ENCODE results near the gene MRGPRE.

Gene MRGPRE

GRCh38 chr11:3213659-3214419 is 18.4 kb downstream of the MRGPRE start:
- no peak for DNase-seq

GRCh38 chr11:3208272-3208671 is 23.9 kb downstream of the MRGPRE start:
- no peak for DNase-seq

- no peak for DNase-seq
Measured at GRCh38 chr11:3207526-3208189, 24.6 kb downstream of the MRGPRE start.

- no peak for DNase-seq
Measured at GRCh38 chr11:3206922-3207204, 25.4 kb downstream of the MRGPRE start.

DNA sequence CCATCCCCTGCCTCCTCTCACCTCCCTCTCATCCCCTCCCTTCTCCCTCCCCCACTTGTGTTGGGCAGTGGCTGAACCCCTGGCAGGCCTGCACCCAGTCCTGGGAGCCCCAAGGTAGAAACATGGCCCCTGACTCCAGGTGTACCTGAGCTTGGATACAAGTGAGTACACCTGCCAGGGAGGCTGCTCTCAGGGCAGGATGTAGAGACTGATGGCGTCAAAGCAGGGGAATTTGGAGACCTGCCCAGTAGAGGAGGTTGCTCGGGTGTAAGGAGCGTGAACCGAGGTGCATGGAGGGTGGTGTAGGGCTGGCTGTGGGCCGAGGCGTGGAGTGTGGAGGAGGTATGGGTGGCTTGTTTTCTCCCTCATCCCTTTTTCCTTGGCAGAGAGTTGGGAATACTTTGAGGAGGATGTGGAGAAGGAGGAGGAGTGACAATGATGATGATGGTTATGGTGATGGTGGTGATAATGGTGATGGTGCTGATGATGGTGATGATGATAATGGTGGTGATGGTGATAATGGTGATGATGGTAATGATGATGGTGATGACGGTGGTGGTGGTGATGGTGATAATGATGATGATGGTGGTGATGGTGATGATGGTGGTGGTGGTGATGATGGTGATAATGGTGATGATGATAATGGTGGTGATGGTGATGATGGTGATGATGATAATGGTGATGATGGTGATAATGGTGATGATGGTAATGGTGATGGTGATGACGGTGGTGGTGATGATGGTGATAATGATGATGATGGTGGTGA is 25.9 kb downstream of the MRGPRE start:
- DNase-seq = no peak

DNA sequence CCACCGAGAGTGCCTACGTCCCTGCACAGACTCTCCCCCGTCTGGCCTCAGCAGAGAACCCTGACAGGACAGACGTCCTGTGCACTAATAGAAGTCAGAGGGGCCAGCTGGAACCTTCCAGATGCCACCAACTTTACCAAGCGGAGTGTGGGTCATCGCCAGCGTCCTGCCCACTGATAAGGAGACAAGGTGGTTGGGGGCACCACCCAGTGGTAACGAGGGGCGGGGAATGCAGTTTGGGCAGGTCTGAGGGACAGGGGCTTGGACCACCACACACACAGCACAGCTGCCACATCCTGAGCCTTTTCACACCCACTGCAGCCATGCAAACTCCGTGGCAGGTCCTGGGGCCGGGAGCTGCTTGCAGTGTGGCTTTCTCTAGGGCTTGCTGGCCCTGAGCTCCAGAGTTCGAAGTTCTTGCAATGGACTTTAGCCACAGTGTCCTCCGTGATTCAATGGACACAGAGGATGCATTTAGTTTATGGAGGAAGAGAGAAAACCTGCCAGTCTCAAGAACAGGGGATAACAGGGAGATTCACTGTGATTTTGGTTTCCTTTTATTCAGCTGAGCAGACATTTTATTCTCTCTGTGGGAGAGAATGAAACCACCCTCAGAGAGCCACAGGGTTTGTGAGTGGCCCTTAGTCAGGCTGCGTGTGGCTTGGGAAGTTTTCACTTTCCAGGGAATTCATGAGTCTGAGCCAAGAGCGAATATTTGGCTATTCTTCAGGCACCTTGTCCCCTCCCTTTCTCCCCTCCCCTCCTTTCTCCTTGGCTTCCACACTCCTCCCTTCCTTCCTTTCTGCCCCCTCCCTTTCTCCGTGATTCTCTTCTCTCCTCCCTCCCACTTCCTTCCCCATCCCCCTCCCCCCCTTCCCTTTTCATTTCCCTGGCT is 26.7 kb downstream of the MRGPRE start:
- no peak for DNase-seq

- no peak for DNase-seq
Measured at GRCh38 chr11:3204141-3205015, 27.8 kb downstream of the MRGPRE start.

DNA sequence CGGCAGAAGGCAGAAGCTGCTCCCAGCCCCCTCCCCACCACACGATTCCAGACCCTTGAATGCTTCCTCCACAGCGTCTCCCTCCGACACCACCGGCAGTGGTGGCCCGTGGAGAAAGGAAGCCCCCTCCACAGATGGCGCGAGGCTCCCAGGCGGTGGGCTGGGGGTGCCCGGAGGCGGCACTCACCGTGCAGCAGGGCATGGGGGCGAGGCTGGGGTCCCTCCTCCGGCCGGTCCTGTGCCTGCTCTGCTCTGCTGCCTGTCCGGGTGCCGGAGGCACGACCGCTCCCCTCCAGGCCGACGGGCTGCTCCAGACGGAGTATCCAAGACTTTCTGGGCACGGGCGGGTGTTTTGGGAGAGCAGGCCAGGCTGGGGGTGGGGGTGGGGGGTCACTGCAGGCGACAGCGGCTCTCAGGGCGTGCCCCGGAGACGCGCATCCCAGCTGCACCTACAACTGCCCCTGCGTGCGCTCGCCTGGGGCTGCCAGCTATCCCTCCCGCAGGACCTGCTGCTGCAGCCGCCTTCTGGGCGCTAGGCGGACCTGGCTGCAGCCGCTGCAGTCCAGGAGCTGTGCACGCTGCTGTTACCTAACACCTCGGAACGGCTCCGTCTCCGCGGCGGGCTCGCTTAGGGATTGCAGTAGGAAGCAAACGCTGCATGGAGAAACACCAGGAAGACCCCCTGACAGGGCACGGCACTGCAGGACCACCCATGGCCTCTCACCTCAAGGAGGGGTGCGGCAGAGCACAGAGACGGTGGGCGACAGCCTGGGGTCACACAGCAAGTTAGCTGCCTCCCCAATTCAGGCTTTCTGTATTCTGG is 28.8 kb downstream of the MRGPRE start:
- DNase-seq = no peak

DNA sequence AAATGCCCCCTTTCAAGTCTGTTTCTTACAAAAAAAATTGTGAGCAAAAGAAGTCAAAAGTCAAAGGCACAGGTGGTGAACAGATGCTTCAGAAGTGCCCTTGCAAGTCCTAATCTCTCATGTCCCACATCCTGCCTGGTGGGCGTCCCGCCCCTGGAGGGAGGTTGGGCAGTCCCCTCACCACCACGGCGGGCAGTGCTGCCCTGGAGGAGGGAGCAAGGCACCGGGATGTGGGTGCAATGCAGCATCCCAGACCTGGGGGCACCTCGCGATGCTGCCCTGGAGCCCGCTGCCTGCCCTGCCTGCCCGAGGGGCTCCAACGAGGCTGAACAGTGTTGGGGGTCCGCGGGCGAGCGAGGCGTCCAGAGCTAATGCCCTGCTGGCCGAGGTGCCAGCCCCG is 29.5 kb downstream of the MRGPRE start:
- DNase-seq = no peak

DNA sequence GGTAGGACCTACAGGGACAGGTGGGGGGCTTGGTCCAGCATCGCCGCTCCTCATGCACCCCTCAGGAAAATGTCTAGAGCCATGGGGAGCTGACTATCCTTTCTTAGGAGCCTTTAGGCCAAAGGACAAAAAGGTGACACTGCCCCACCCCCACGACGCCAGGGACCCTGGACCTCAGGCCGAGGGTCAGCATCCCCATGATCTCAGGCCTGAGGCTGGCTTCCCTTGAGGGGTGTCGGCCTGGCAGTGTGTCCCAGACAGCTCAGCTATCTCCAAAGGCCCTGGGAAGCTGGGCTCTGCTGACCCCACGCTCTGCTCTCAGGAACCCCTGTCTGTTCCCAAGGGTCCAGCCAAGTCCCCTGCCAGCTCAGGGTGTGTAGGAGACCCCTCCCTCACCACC is 29.9 kb downstream of the MRGPRE start:
- DNase-seq = no peak

GRCh38 chr11:3201677-3202181 is 30.5 kb downstream of the MRGPRE start:
- DNase-seq = peak; percentile 22

GRCh38 chr11:3201112-3201581 is 31.1 kb downstream of the MRGPRE start:
- peak; percentile 38 for DNase-seq

GRCh38 chr11:3200388-3201111 is 31.7 kb downstream of the MRGPRE start:
- peak; percentile 35 for DNase-seq

DNA sequence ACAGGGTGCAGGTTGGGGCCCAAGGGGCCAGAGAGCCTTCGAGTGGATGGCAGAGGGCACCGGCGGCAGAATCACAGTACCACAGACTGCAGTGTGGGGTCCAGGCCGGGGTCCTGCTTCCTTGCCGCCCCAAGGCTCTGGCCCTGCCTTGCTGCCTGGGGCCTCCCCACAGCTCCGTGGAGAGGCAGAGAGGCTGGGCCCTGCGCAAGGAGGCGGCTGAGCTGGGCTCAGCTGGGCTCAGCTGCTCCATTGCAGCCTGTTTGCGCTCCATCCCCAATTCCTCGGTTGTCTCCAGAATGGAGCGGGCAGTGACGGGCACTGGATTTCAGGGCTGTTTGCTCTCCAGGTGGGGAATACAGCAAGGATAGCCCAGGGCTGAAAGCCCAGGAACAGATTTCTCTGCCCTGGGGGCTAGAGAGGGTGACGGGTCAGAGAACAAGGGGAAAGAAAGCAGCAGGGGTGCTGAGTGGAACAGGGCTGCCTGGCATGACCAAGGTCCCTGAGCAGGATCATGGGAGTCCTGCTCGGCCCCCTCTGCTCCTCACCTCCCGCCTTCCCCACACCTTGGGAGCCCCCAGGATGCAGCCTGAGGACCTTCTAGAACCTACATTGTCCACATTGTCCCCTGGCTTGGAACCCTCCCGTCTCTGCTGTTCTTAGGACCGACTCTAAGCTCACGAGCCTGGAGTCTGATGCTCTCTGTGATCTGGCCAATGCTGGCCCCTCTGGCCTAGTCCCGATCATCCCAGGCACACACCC is 32.5 kb downstream of the MRGPRE start:
- peak; percentile 40 for DNase-seq

- DNase-seq = peak; percentile 30
Measured at GRCh38 chr11:3198815-3199214, 33.4 kb downstream of the MRGPRE start.

GRCh38 chr11:3197878-3198528 is 34.2 kb downstream of the MRGPRE start:
- peak; percentile 20 for DNase-seq

DNA sequence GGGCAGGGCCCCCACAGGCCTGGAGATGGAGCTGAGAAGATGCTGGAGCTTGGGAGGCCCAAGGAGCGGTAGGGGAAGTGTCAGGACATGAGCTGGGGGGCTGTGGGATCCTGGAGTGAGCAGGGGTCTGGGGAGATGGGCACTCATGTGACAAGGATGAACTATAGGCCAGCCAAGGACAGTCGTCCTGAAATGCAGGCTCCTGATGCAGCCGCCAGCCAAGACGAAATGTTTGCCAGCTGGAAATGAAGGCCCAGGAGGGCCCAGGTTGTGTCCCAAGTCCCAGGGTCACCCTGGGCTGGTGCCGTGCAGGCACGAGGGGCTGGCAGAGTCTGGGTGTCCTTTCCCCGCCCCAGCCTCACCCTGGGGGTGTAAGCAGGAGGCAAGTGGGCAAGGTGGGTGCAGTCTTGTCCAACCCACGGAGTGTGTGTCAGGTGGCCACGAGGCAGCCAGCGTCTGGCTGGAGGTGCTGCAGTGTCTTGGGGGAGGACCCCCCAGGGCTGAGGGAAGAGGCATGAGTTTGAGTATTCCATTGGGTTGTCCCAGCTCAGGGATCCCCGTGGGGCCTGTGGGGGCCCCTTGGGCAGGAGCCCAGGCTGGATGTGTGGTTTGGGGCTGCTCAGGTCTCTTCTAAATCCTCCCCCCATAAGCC is 35.0 kb downstream of the MRGPRE start:
- no peak for DNase-seq
